CD14-positive monocyte (primary cell): ENCODE results near the gene TMEM14C. TPM values are rescaled to one million over a fixed set of nuclear protein-coding genes. Genes with fewer than 3 reads are reported as not detected.

ENCODE experiments used
- DNase-seq, 3 donors: peaks; one replicate each; pipeline ENCODE4 v3.0.0-alpha.2; 2011 to 2022
- H2AFZ ChIP-seq: 2 replicates; pipeline ENCODE4 v1.6.0; 2012; ENCODE audit warnings: mild to moderate bottlenecking, low read depth, low read length, inconsistent platforms; ENCODE audit not compliant: insufficient read depth, poor library complexity, severe bottlenecking
- H3K27ac ChIP-seq, 2 donors: 1 replicate in 1 of 2; 2 replicates in 1 of 2; pipeline ENCODE4 v1.5.1; 2012 to 2013; ENCODE audit warnings: low read length in 2 of 2, control low read depth in 1 of 2, inconsistent platforms in 1 of 2, low read depth in 1 of 2, mild to moderate bottlenecking in 1 of 2
- H3K27me3 ChIP-seq, 2 donors: one replicate each; pipeline versions ENCODE4 v1.6.0 to v1.6.1; 2011 to 2013; ENCODE audit warnings: low read length in 2 of 2; ENCODE audit not compliant: control insufficient read depth in 2 of 2, insufficient read depth in 2 of 2
- H3K36me3 ChIP-seq, 2 donors: replicated peaks in 1 of 2; 1 replicate in 1 of 2; 2 replicates in 1 of 2; pipeline versions ENCODE4 v1.5.1 to v1.6.1; 2012 to 2013; ENCODE audit warnings: low read length in 2 of 2, control low read depth in 1 of 2, inconsistent platforms in 1 of 2, mild to moderate bottlenecking in 1 of 2; ENCODE audit not compliant: insufficient read depth in 2 of 2, control insufficient read depth in 1 of 2
- H3K4me1 ChIP-seq, 2 donors: 1 replicate in 1 of 2; 2 replicates in 1 of 2; pipeline versions ENCODE4 v1.5.1 to v1.6.1; 2012 to 2013; ENCODE audit warnings: low read length in 2 of 2, control low read depth in 1 of 2, inconsistent platforms in 1 of 2, mild to moderate bottlenecking in 1 of 2, moderate library complexity in 1 of 2; ENCODE audit not compliant: insufficient read depth in 2 of 2, control insufficient read depth in 1 of 2
- H3K4me2 ChIP-seq: replicated peaks from 2 replicates; pipeline ENCODE3; 2012; ENCODE audit warnings: low read length, moderate library complexity, mild to moderate bottlenecking; ENCODE audit not compliant: poor library complexity, severe bottlenecking; ENCODE audit errors: extremely low read depth
- H3K4me3 ChIP-seq, 3 experiments: fragments of 200-600 bp in 1 of 3; sonication (generic) in 1 of 3; replicated peaks in 1 of 3; 1 replicate in 2 of 3; 2 replicates in 1 of 3; pipeline ENCODE4 v1.5.1; 2011 to 2013; ENCODE audit warnings: low read length in 3 of 3, mild to moderate bottlenecking in 3 of 3, control low read depth in 2 of 3, low read depth in 2 of 3, inconsistent platforms in 1 of 3, moderate library complexity in 1 of 3
- H3K79me2 ChIP-seq: 2 replicates; pipeline ENCODE4 v1.6.0; 2012; ENCODE audit warnings: mild to moderate bottlenecking, control low read depth, inconsistent platforms, low read length, moderate library complexity; ENCODE audit not compliant: insufficient read depth
- H3K9ac ChIP-seq: 2 replicates; pipeline ENCODE4 v1.6.0; 2017; ENCODE audit warnings: low read length, mild to moderate bottlenecking; ENCODE audit not compliant: insufficient read depth, poor library complexity, severe bottlenecking
- H3K9me3 ChIP-seq, 2 donors: replicated peaks in 1 of 2; 1 replicate in 1 of 2; 2 replicates in 1 of 2; pipeline versions ENCODE4 v1.5.1 to v1.6.1; 2012 to 2013; ENCODE audit warnings: low read length in 2 of 2, control low read depth in 1 of 2; ENCODE audit not compliant: control insufficient read depth in 1 of 2, insufficient read depth in 1 of 2
- H4K20me1 ChIP-seq: 2 replicates; pipeline ENCODE4 v1.6.0; 2012; ENCODE audit warnings: mild to moderate bottlenecking, low read length, control low read depth, moderate library complexity; ENCODE audit not compliant: insufficient read depth
- H3K27ac Mint-ChIP-seq, 7 donors: one replicate each; pipeline ENCODE4 v1.8.0; 2020; ENCODE audit warnings: mild to moderate bottlenecking in 7 of 7, mixed read lengths in 7 of 7, moderate library complexity in 6 of 7, inconsistent platforms in 2 of 7
- H3K27me3 Mint-ChIP-seq, 3 donors: one replicate each; pipeline ENCODE4 v1.8.0; 2021 to 2022; ENCODE audit warnings: low read depth in 3 of 3, mild to moderate bottlenecking in 3 of 3, mixed read lengths in 3 of 3, moderate library complexity in 3 of 3, inconsistent platforms in 1 of 3
- H3K36me3 Mint-ChIP-seq, 2 donors: one replicate each; pipeline ENCODE4 v1.8.0; 2020; ENCODE audit warnings: mixed read lengths in 2 of 2, inconsistent platforms in 1 of 2, mild to moderate bottlenecking in 1 of 2
- H3K4me1 Mint-ChIP-seq: one replicate; pipeline ENCODE4 v1.8.0; 2020; ENCODE audit warnings: mild to moderate bottlenecking, mixed read lengths
- H3K4me3 Mint-ChIP-seq, 2 donors: one replicate each; pipeline ENCODE4 v1.8.0; 2020; ENCODE audit warnings: mild to moderate bottlenecking in 2 of 2, mixed read lengths in 2 of 2, moderate library complexity in 1 of 2
- H3K9me3 Mint-ChIP-seq, 7 donors: one replicate each; pipeline ENCODE4 v1.8.0; 2020 to 2022; ENCODE audit warnings: mixed read lengths in 7 of 7, mild to moderate bottlenecking in 6 of 7, moderate library complexity in 6 of 7, inconsistent platforms in 2 of 7
- WGBS: methylation state at CpG from one replicate; pipeline ENCODE4 v1.1.5; 2013; ENCODE audit warnings: missing lambda C conversion rate; ENCODE audit not compliant: insufficient coverage; 5-methylcytosine and 5-hydroxymethylcytosine counted together
- intact Hi-C, 2 donors: fragments of 100-400 bp; cut with micrococcal nuclease; formaldehyde crosslinking; loops; one replicate each; pipeline versions ENCODE4 v1.15.0 to v1.15.1; 2023
- polyA plus RNA-seq, 3 donors: library from polyadenylated mRNA; depleted of rRNA in 1 of 3; unstranded in 2 of 3; stranded (reverse) in 1 of 3; fragments of 300-500 nt in 2 of 3; fragments of >200 nt in 1 of 3; fragmentation: Illumina TruSeq in 2 of 3; gene quantifications; 1 replicate in 2 of 3; 2 replicates in 1 of 3; pipeline ENCODE4 v1.2.3, GENCODE V29; 2012 to 2021
- TF ChIP-seq, protein P1 (sequence below): fragments of 200-600 bp; IDR thresholded peaks from one replicate; pipeline ENCODE4 v1.8.0; 2022; ENCODE audit warnings: antibody characterized with exemption, mild to moderate bottlenecking

The TMEM14C gene
- polyA plus RNA-seq, 3 donors: 67.7 to 242 (median 184) TPM

DNA sequence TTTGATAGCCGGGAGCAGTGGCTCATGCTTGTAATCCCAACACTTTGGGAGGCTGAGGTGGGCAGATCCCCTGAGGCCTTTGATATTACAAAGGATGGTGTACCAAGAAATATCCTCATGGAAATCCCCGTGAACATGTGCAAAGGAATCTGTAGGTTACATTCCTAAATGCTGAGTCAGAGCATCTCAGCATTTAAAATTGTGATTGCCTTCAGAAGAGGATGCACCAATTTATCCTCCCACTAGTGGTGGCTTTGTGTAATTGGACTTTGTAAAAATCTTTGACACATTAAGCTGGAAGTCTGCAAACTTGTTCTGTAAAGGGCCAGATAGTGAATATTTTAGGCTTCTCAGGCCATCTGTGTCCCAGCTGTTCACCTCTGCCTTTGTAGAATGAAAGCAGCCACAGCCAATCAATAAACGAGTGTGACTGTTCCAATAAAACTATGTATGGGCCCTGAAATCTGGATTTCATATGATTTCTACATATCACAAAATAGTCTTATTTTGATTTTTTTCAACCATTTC is 36.5 kb downstream of the TMEM14C start:
- H3K4me3 ChIP-seq: no peak overlapping the region
- DNase-seq: peak; percentile 6 to 60 (median 32)
- no peak overlapping the region for H2AFZ ChIP-seq
- no peak overlapping the region for H3K4me3 Mint-ChIP-seq
- H4K20me1 ChIP-seq: peaks cover 20% of the 10 kb centered on the region
- H3K4me1 ChIP-seq: no peaks in the 10 kb centered on the region
- H3K27ac ChIP-seq: no peak overlapping the region
- peak overlapping the region in 1 of 7 donors; percentile 66 for H3K27ac Mint-ChIP-seq
- no peaks in the 10 kb centered on the region for H3K9me3 ChIP-seq
- peaks cover 4% of the 10 kb centered on the region for H3K79me2 ChIP-seq
- TF ChIP-seq, protein P1, sequence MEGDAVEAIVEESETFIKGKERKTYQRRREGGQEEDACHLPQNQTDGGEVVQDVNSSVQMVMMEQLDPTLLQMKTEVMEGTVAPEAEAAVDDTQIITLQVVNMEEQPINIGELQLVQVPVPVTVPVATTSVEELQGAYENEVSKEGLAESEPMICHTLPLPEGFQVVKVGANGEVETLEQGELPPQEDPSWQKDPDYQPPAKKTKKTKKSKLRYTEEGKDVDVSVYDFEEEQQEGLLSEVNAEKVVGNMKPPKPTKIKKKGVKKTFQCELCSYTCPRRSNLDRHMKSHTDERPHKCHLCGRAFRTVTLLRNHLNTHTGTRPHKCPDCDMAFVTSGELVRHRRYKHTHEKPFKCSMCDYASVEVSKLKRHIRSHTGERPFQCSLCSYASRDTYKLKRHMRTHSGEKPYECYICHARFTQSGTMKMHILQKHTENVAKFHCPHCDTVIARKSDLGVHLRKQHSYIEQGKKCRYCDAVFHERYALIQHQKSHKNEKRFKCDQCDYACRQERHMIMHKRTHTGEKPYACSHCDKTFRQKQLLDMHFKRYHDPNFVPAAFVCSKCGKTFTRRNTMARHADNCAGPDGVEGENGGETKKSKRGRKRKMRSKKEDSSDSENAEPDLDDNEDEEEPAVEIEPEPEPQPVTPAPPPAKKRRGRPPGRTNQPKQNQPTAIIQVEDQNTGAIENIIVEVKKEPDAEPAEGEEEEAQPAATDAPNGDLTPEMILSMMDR: peak; percentile 66
- intact Hi-C loops: no loop called here
- no peak overlapping the region for H3K9ac ChIP-seq
- WGBS: 100% methylated on average over 1 of the region's 3 CpGs
- H3K36me3 Mint-ChIP-seq: peaks cover 57 to 61% of the 10 kb centered on the region in 2 donors
- H3K36me3 ChIP-seq: peaks cover 26 to 49% of the 10 kb centered on the region in 2 donors
- H3K9me3 Mint-ChIP-seq: no peaks in the 10 kb centered on the region
- peaks cover 1% of the 10 kb centered on the region for H3K4me1 Mint-ChIP-seq
- no peaks in the 10 kb centered on the region for H3K27me3 Mint-ChIP-seq
- no peak overlapping the region for H3K4me2 ChIP-seq
- H3K27me3 ChIP-seq: no peaks in the 10 kb centered on the region

DNA sequence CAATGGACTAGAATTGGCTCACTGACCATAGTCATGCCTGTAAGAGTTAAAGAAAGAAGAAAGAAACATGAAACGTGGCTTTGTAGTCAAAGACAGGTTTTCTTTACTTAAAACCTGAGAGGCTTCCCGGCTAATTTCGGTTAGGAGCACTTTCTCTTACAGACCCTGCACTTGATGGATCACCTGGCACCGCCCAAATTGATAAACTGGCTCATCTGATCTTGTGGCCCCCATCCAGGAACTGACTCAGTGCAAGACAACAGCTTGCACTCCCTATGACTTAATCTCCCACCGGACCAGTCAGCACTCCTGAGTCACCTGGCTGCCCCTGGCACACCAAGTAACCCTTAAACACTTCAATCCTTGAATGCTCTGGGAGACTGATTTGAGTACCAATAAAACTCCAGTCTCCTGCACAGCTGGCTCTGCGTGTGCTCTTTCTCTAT is 37.0 kb downstream of the TMEM14C start:
- no peak overlapping the region for H3K4me3 Mint-ChIP-seq

More for the DNA sequence above, 37.0 kb downstream of the TMEM14C start:
- no peak overlapping the region for H3K27ac ChIP-seq
- intact Hi-C loops: no loop called here
- Mint-ChIP-seq H3K27me3 (no peaks in the 10 kb centered on the region), H3K4me1 (peaks cover 1% of the 10 kb centered on the region), H3K27ac (peak overlapping the region in 1 of 7 donors; percentile 0), H3K36me3 (peaks cover 52 to 56% of the 10 kb centered on the region in 2 donors), H3K9me3 (no peaks in the 10 kb centered on the region)
- H3K4me1 ChIP-seq: no peaks in the 10 kb centered on the region
- H2AFZ ChIP-seq: no peak overlapping the region
- WGBS: 98% methylated on average over 6 of the region's 6 CpGs
- no peaks in the 10 kb centered on the region for H3K27me3 ChIP-seq
- no peak overlapping the region for H3K4me2 ChIP-seq
- H3K36me3 ChIP-seq: peaks cover 21 to 44% of the 10 kb centered on the region in 2 donors
- H3K4me3 ChIP-seq: no peak overlapping the region
- H3K9ac ChIP-seq: no peak overlapping the region
- no peak for DNase-seq
- H3K9me3 ChIP-seq: no peaks in the 10 kb centered on the region
- TF ChIP-seq, protein P1: no peak
- H3K79me2 ChIP-seq: no peaks in the 10 kb centered on the region
- peaks cover 15% of the 10 kb centered on the region for H4K20me1 ChIP-seq
